SH-SY5Y (cell line): ENCODE data around the gene ARRDC2.

Experiments
- GATA2 ChIP-seq: IDR thresholded peaks from 2 replicates; pipeline ENCODE4 v1.6.1; 2011; ENCODE audit warnings: mild to moderate bottlenecking, low read depth, low read length
- GATA3 ChIP-seq: IDR thresholded peaks from 2 replicates; pipeline ENCODE4 v1.6.1; 2011; ENCODE audit warnings: low read depth, mild to moderate bottlenecking, low read length, moderate library complexity

GRCh38 chr19:17972230-17972629 is 35.7 kb upstream of the ARRDC2 start:
- TF ChIP-seq GATA2 (no peak), GATA3 (no peak)
